Loucy (cell line): ENCODE results near the gene CCDC167.

Experiments used
- EZH2phosphoT487 ChIP-seq: fragments of 200-600 bp; IDR thresholded peaks from 2 replicates; pipeline ENCODE4 v1.6.1; 2018; ENCODE audit warnings: antibody characterized with exemption, mild to moderate bottlenecking, moderate library complexity, borderline replicate concordance
- TF ChIP-seq, protein P1 (sequence below): fragments of 200-600 bp; sonication (generic); conservative IDR thresholded peaks from 2 replicates; pipeline ENCODE4 v1.5.1; 2014; ENCODE audit warnings: mild to moderate bottlenecking, antibody characterized with exemption, low read length

DNA sequence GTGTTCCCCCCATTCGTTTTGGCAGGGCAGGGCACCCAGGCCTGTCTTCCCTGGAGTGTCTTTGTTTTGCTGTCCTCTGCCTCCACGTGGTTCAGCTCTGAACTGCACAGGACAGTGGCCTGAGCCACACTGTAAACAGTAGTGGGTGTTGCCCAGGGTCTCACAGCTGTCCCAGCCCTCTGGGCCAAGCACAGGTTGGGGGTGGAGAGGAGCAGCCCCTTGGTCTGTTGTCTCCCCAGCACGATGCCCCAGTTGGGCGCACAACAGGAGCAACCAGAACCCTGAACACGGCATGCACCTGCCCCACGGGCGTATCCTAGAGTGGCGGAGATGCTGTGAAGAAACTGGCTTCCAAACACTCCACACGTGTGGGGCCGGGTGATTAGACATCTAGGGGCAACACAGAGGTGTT, 14.4 kb downstream of the CCDC167 start:
- TF ChIP-seq, protein P1, sequence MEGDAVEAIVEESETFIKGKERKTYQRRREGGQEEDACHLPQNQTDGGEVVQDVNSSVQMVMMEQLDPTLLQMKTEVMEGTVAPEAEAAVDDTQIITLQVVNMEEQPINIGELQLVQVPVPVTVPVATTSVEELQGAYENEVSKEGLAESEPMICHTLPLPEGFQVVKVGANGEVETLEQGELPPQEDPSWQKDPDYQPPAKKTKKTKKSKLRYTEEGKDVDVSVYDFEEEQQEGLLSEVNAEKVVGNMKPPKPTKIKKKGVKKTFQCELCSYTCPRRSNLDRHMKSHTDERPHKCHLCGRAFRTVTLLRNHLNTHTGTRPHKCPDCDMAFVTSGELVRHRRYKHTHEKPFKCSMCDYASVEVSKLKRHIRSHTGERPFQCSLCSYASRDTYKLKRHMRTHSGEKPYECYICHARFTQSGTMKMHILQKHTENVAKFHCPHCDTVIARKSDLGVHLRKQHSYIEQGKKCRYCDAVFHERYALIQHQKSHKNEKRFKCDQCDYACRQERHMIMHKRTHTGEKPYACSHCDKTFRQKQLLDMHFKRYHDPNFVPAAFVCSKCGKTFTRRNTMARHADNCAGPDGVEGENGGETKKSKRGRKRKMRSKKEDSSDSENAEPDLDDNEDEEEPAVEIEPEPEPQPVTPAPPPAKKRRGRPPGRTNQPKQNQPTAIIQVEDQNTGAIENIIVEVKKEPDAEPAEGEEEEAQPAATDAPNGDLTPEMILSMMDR, result no peak
- TF ChIP-seq EZH2phosphoT487, result no peak
